CD4-positive, CD25-positive, alpha-beta regulatory T cell (primary cell): ENCODE measurements around the gene MRPL58. TPM values are rescaled to one million over a fixed set of nuclear protein-coding genes. Genes with fewer than 3 reads are reported as not detected.
"Not testable (repeated sequence)": the region's sequence is repeated elsewhere in the genome, so short reads cannot be mapped to it uniquely, and the experiment has no call there.

Experiments
- ATAC-seq, 2 donors: fragments of 150-1000 bp; cut with Tn5 transposase; one replicate each; pipeline ENCODE4 v1.10.0; 2021; ENCODE audit warnings: low read depth in 2 of 2, moderate number of reproducible peaks in 2 of 2, moderate library complexity in 1 of 2
- DNase-seq, 3 donors: peaks; one replicate each; pipeline versions ENCODE4 v3.0.0 to v3.0.0-alpha.2; 2012 to 2022; ENCODE audit warnings: mixed read lengths in 1 of 3
- H3K27ac ChIP-seq: one replicate; pipeline ENCODE4 v1.7.0; 2013; ENCODE audit warnings: mild to moderate bottlenecking, low read length; ENCODE audit not compliant: insufficient read depth, poor library complexity, severe bottlenecking
- H3K27me3 ChIP-seq: one replicate; pipeline ENCODE4 v1.7.0; 2013; ENCODE audit warnings: low read length; ENCODE audit not compliant: control insufficient read depth, insufficient read depth
- H3K36me3 ChIP-seq: one replicate; pipeline ENCODE4 v1.7.0; 2013; ENCODE audit warnings: mild to moderate bottlenecking, low read length, moderate library complexity; ENCODE audit not compliant: control insufficient read depth, insufficient read depth
- H3K4me1 ChIP-seq: 2 replicates; pipeline ENCODE4 v1.7.0; 2013; ENCODE audit warnings: mild to moderate bottlenecking, low read length; ENCODE audit not compliant: insufficient read depth, control insufficient read depth, poor library complexity, severe bottlenecking
- H3K4me3 ChIP-seq: one replicate; pipeline ENCODE4 v1.7.0; 2013; ENCODE audit warnings: low read depth, mild to moderate bottlenecking, low read length, moderate library complexity
- H3K9me3 ChIP-seq, 2 experiments: 1 replicate in 1 of 2; 2 replicates in 1 of 2; pipeline ENCODE4 v1.7.0; 2013; ENCODE audit warnings: low read length in 2 of 2, mild to moderate bottlenecking in 1 of 2, moderate library complexity in 1 of 2; ENCODE audit not compliant: control insufficient read depth in 2 of 2
- H3K27ac Mint-ChIP-seq, 3 donors: one replicate each; pipeline ENCODE4 v1.8.0; 2020 to 2022; ENCODE audit warnings: mild to moderate bottlenecking in 3 of 3, mixed read lengths in 3 of 3, moderate library complexity in 2 of 3
- H3K27me3 Mint-ChIP-seq: one replicate; pipeline ENCODE4 v1.8.0; 2022; ENCODE audit warnings: mild to moderate bottlenecking, mixed read lengths
- H3K36me3 Mint-ChIP-seq: one replicate; pipeline ENCODE4 v1.8.0; 2020; ENCODE audit warnings: mixed read lengths
- H3K4me1 Mint-ChIP-seq, 4 donors: one replicate each; pipeline ENCODE4 v1.8.0; 2020 to 2022; ENCODE audit warnings: mixed read lengths in 4 of 4, mild to moderate bottlenecking in 1 of 4
- H3K4me3 Mint-ChIP-seq, 4 donors: one replicate each; pipeline ENCODE4 v1.8.0; 2020 to 2022; ENCODE audit warnings: mild to moderate bottlenecking in 4 of 4, mixed read lengths in 4 of 4, moderate library complexity in 3 of 4
- H3K9me3 Mint-ChIP-seq, 7 donors: one replicate each; pipeline ENCODE4 v1.8.0; 2020 to 2022; ENCODE audit warnings: mixed read lengths in 7 of 7, mild to moderate bottlenecking in 3 of 7, moderate library complexity in 2 of 7
- polyA plus RNA-seq, 4 donors: library from polyadenylated mRNA; unstranded; fragments of 300-500 nt; fragmentation: Illumina TruSeq; gene quantifications; one replicate each; pipeline ENCODE4 v1.2.3, GENCODE V29; 2021
- total RNA-seq: library from RNA; stranded (reverse); gene quantifications from one replicate; pipeline ENCODE4 v1.2.3, GENCODE V29; 2022

Gene MRPL58
- total and polyA plus RNA-seq, 5 donors from 2014 or later, result 25.7 to 95.8 (median 73.9) TPM

DNA sequence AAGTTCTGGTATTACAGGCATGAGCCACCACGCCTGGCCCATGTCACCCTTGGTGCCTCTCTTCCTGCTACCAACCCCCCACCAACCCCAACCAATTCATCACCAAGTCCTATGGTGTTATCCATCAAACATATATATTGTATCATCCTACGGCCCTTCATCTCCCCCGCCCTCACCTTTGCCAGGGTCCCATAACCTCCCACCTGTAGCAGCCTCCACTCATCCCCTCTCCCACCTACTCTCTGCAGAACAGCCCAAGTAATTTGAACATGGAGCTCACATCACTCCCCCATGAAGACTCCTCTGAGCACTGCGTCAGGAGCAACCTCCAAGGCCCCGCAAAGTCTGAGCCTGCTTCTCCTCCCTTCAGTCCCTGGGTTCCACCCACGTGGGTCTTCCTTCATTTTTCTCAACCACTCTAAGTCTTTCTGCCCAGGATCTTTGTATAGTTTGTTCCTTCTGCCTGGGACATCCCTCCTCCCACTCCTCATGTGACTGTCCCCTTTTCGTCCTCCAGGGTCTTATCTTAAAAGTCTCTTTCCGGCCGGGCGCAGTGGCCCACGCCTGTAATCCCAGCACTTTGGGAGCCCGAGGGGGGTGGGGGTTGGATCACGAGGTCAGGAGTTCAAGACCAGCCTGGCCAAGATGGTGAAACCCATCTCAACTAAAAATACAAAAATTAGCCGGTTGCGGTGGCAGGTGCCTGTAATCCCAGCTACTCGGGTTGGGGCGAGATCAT lies 32.9 kb upstream of the MRPL58 start:
- Mint-ChIP-seq H3K4me3 (peak overlapping the region; percentile 48 to 67 (median 64)), H3K4me1 (peaks cover 5 to 22% (median 11%) of the 10 kb centered on the region in 4 donors), H3K27me3 (peaks cover 29% of the 10 kb centered on the region), H3K9me3 (no peaks in the 10 kb centered on the region), H3K27ac (peak overlapping the region in 1 of 3 donors; percentile 75), H3K36me3 (no peaks in the 10 kb centered on the region)
- Histone ChIP-seq H3K36me3 (no peaks in the 10 kb centered on the region), H3K27ac (no peak overlapping the region), H3K27me3 (peaks cover 5% of the 10 kb centered on the region), H3K4me1 (peaks cover 19% of the 10 kb centered on the region), H3K4me3 (no peak overlapping the region), H3K9me3 (no peaks in the 10 kb centered on the region)
- no peak for DNase-seq
- no peak for ATAC-seq

- Mint-ChIP-seq H3K27ac (peak overlapping the region in 2 of 3 donors; percentile 93 to 94), H3K4me3 (peak overlapping the region; percentile 83 to 94 (median 90)), H3K4me1 (peaks cover 5 to 24% (median 13%) of the 10 kb centered on the region in 4 donors), H3K9me3 (no peaks in the 10 kb centered on the region), H3K36me3 (no peaks in the 10 kb centered on the region), H3K27me3 (peaks cover 23% of the 10 kb centered on the region)
- Histone ChIP-seq H3K4me3 (peak overlapping the region; percentile 76), H3K27ac (peak overlapping the region; percentile 70), H3K36me3 (no peaks in the 10 kb centered on the region), H3K9me3 (no peaks in the 10 kb centered on the region), H3K27me3 (peaks cover 8% of the 10 kb centered on the region), H3K4me1 (peaks cover 19% of the 10 kb centered on the region)
- DNase-seq (no peak), ATAC-seq (no peak)
Measured at GRCh38 chr17:74981318-74981978, 31.0 kb upstream of the MRPL58 start.

- DNase-seq (peak; percentile 80 to 89 (median 80)), ATAC-seq (peak; percentile 95 to 96)
- peaks cover 8% of the 10 kb centered on the region for H3K27me3 ChIP-seq
- H3K4me3 Mint-ChIP-seq, result peak overlapping the region; percentile 83 to 94 (median 90)
- peak overlapping the region in 2 of 3 donors; percentile 93 to 94 for H3K27ac Mint-ChIP-seq
- H3K27me3 Mint-ChIP-seq, result peaks cover 22% of the 10 kb centered on the region
- H3K9me3 Mint-ChIP-seq, result no peaks in the 10 kb centered on the region
- peak overlapping the region; percentile 70 for H3K27ac ChIP-seq
- no peaks in the 10 kb centered on the region for H3K36me3 ChIP-seq
- no peaks in the 10 kb centered on the region for H3K9me3 ChIP-seq
- H3K4me1 ChIP-seq, result peaks cover 22% of the 10 kb centered on the region
- peak overlapping the region; percentile 76 for H3K4me3 ChIP-seq
- H3K4me1 Mint-ChIP-seq, result peaks cover 7 to 30% (median 19%) of the 10 kb centered on the region in 4 donors
- no peaks in the 10 kb centered on the region for H3K36me3 Mint-ChIP-seq
Measured at GRCh38 chr17:74981979-74982662, 30.3 kb upstream of the MRPL58 start.

DNA sequence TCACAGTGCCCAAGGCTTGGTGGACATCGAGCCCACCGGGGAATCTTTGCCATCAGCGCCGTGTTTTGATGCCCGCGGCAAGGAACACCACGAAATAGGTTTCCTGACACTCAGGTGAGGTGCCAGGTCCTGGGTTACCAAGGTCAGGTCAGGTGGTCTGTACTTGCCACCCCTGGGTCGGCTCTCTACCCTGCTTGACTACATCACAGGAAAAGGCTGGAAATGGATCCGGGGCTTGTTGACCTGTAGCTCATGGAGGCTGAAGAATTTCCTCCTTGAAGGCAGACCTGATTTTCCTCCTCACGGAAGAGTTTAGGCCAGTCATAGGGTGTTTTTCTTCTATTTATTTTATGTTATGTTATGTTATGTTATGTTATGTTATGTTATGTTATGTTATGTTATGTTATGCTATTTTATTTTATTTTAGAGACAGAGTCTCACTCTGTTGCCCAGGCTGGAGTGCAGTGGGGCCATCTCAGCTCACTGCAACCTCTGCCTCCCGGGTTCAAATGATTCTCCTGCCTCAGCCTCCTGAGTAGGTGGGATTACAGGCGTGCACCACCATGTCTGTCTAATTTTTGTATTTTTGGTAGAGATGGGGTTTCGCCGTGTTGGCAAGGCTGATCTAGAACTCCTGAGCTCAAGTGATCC lies 29.7 kb upstream of the MRPL58 start:
- DNase-seq, H3K9me3 Mint-ChIP-seq, H3K36me3 Mint-ChIP-seq, H3K27me3 ChIP-seq, H3K36me3 ChIP-seq, H3K9me3 ChIP-seq, ATAC-seq: not testable (repeated sequence)
- H3K4me3 Mint-ChIP-seq, result peak overlapping the region; percentile 70 to 94 (median 82)
- H3K4me1 Mint-ChIP-seq, result peaks cover 9 to 32% (median 22%) of the 10 kb centered on the region in 4 donors
- H3K27me3 Mint-ChIP-seq, result peaks cover 23% of the 10 kb centered on the region
- peak overlapping the region in 2 of 3 donors; percentile 82 to 93 for H3K27ac Mint-ChIP-seq
- Histone ChIP-seq H3K4me3 (peak overlapping the region; percentile 34), H3K4me1 (peaks cover 29% of the 10 kb centered on the region), H3K27ac (peak overlapping the region; percentile 70)

- H3K27me3 Mint-ChIP-seq, result peaks cover 18% of the 10 kb centered on the region
- H3K36me3 ChIP-seq, result no peaks in the 10 kb centered on the region
- H3K36me3 Mint-ChIP-seq, result no peaks in the 10 kb centered on the region
- H3K4me3 Mint-ChIP-seq, result peak overlapping the region in 1 of 4 donors; percentile 85
- peaks cover 10% of the 10 kb centered on the region for H3K27me3 ChIP-seq
- H3K27ac ChIP-seq, result no peak overlapping the region
- H3K4me3 ChIP-seq, result no peak overlapping the region
- DNase-seq, result no peak
- no peak for ATAC-seq
- peaks cover 7 to 27% (median 19%) of the 10 kb centered on the region in 4 donors for H3K4me1 Mint-ChIP-seq
- peaks cover 32% of the 10 kb centered on the region for H3K4me1 ChIP-seq
- no peaks in the 10 kb centered on the region for H3K9me3 ChIP-seq
- no peak overlapping the region for H3K27ac Mint-ChIP-seq
- no peaks in the 10 kb centered on the region for H3K9me3 Mint-ChIP-seq
Measured at GRCh38 chr17:74986206-74986576, 26.3 kb upstream of the MRPL58 start.

DNA sequence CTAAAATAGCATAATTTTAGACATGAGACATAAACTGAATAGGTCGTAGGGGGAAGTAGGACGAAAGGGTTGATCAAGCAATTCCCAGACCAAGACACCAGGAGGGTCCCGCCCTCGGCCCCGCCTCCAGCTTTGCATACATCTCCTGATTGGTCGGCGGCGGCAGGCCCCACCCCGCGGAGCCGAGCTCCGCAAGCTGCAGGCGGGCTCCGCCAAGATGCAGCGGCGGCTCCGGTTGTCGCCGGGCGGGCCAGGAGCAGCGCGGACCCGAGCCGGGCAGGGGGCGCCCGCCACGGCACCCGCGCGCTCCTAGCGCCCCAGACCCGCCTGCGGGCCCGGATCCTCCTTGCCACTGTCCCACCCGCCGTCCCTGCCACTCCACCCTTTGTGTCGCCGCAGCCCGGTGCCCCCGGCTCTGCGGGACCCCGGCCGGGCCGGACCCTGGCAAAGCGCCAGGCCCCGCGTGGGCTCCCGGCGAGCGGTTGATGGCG lies 25.0 kb upstream of the MRPL58 start, which contains the start of gene CDR2L:
Gene CDR2L, plus strand, starts transcription at position 215 of the 491 bp plus-strand sequence. CDS start 412 bp downstream, outside the sequence.
- H3K4me1 Mint-ChIP-seq, result peaks cover 3 to 19% (median 14%) of the 10 kb centered on the region in 4 donors
- H3K4me3 Mint-ChIP-seq, result peak within 1 kb of the TSS; percentile 85 to 94 (median 88)
- peak within 1 kb of the TSS in 2 of 3 donors; percentile 78 to 80 for H3K27ac Mint-ChIP-seq

More for the DNA sequence above, 25.0 kb upstream of the MRPL58 start, which contains the start of gene CDR2L:
- Histone ChIP-seq H3K4me1 (peaks cover 21% of the 10 kb centered on the region), H3K36me3 (no peaks in the 10 kb centered on the region), H3K27me3 (peaks cover 10% of the 10 kb centered on the region), H3K9me3 (no peaks in the 10 kb centered on the region), H3K4me3 (peak within 1 kb of the TSS; percentile 83), H3K27ac (no peak within 1 kb of the TSS)
- ATAC-seq (peak; percentile 92 to 93), DNase-seq (peak; percentile 87 to 88 (median 88))
- Mint-ChIP-seq H3K36me3 (no peaks in the 10 kb centered on the region), H3K27me3 (peaks cover 24% of the 10 kb centered on the region), H3K9me3 (no peaks in the 10 kb centered on the region)
